ENCODE measurements around the gene ARVCF. TPM values are rescaled to one million over a fixed set of nuclear protein-coding genes. Genes with fewer than 3 reads are reported as not detected.

Gene ARVCF
- total RNA-seq, 1 experiment from 2014 or later, result 15.6 TPM

GRCh38 chr22:19994851-19995610, 21.6 kb downstream of the ARVCF start:
- ChIA-PET CTCF (no interaction called here), POLR2A (ENCODE audit: unreplicated experiment) (no interaction called here)
- H3K36me3 ChIP-seq (ENCODE audit: low read depth), result no peaks in the 10 kb centered on the region
- H3K27me3 ChIP-seq (ENCODE audit: insufficient read depth, low read depth), result no peaks in the 10 kb centered on the region
- no peaks in the 10 kb centered on the region for H3K79me2 ChIP-seq (ENCODE audit: low read depth)
- no peak overlapping the region for H3K4me2 ChIP-seq
- H3F3A ChIP-seq (ENCODE audit: insufficient read depth, low read depth), result no peaks in the 10 kb centered on the region
- H3K4me1 ChIP-seq (replicated peaks; ENCODE audit: insufficient read depth), result no peaks in the 10 kb centered on the region
- H3K27ac ChIP-seq, result no peak overlapping the region
- no TSS peak for BruUV-seq (replicated peaks)
- DNase-seq, result no peak
- H3K4me3 ChIP-seq, result no peak overlapping the region
- no peaks in the 10 kb centered on the region for H3K9me2 ChIP-seq (ENCODE audit: insufficient read depth)
- no peak for TF ChIP-seq EZH2 (IDR thresholded peaks at IDR 0.05; ENCODE audit: low read depth)
- TF ChIP-seq CTCF (conservative IDR thresholded peaks at IDR 0.05), result no peak
- H2AFZ ChIP-seq, result no peak overlapping the region
- no peaks in the 10 kb centered on the region for H4K20me1 ChIP-seq (ENCODE audit: insufficient read depth)
- no peaks in the 10 kb centered on the region for H3K9me3 ChIP-seq (ENCODE audit: insufficient read depth, low read depth)
- intact Hi-C loops (cut with micrococcal nuclease; ENCODE audit: unreplicated experiment), result no loop called here

GRCh38 chr22:19993926-19994325, 22.7 kb downstream of the ARVCF start:
- no peaks in the 10 kb centered on the region for H3K79me2 ChIP-seq (ENCODE audit: low read depth)
- H3K4me2 ChIP-seq, result no peak overlapping the region
- no peaks in the 10 kb centered on the region for H3F3A ChIP-seq (ENCODE audit: insufficient read depth, low read depth)
- intact Hi-C loops (cut with micrococcal nuclease; ENCODE audit: unreplicated experiment), result no loop called here
- no peak overlapping the region for H3K4me3 ChIP-seq
- no peaks in the 10 kb centered on the region for H3K9me2 ChIP-seq (ENCODE audit: insufficient read depth)
- TF ChIP-seq EZH2 (IDR thresholded peaks at IDR 0.05; ENCODE audit: low read depth), result no peak
- no peak for TF ChIP-seq CTCF (conservative IDR thresholded peaks at IDR 0.05)
- H3K27me3 ChIP-seq (ENCODE audit: insufficient read depth, low read depth), result no peaks in the 10 kb centered on the region
- H3K27ac ChIP-seq, result no peak overlapping the region
- no peaks in the 10 kb centered on the region for H3K4me1 ChIP-seq (replicated peaks; ENCODE audit: insufficient read depth)
- no peak overlapping the region for H2AFZ ChIP-seq
- no peaks in the 10 kb centered on the region for H4K20me1 ChIP-seq (ENCODE audit: insufficient read depth)
- H3K36me3 ChIP-seq (ENCODE audit: low read depth), result no peaks in the 10 kb centered on the region
- ChIA-PET CTCF (no interaction called here), POLR2A (ENCODE audit: unreplicated experiment) (no interaction called here)
- DNase-seq, result no peak
- no TSS peak for BruUV-seq (replicated peaks)
- H3K9me3 ChIP-seq (ENCODE audit: insufficient read depth, low read depth), result no peaks in the 10 kb centered on the region

GRCh38 chr22:19992921-19993355, 23.7 kb downstream of the ARVCF start:
- Histone ChIP-seq H3K79me2 (ENCODE audit: low read depth) (no peaks in the 10 kb centered on the region), H4K20me1 (ENCODE audit: insufficient read depth) (no peaks in the 10 kb centered on the region), H3K9me2 (ENCODE audit: insufficient read depth) (no peaks in the 10 kb centered on the region), H2AFZ (no peak overlapping the region), H3K4me1 (replicated peaks; ENCODE audit: insufficient read depth) (no peaks in the 10 kb centered on the region), H3K27me3 (ENCODE audit: insufficient read depth, low read depth) (no peaks in the 10 kb centered on the region), H3F3A (ENCODE audit: insufficient read depth, low read depth) (no peaks in the 10 kb centered on the region), H3K4me3 (no peak overlapping the region), H3K4me2 (no peak overlapping the region), H3K36me3 (ENCODE audit: low read depth) (no peaks in the 10 kb centered on the region), H3K9me3 (ENCODE audit: insufficient read depth, low read depth) (no peaks in the 10 kb centered on the region), H3K27ac (no peak overlapping the region)
- POLR2A ChIA-PET (ENCODE audit: unreplicated experiment), result no interaction called here
- CTCF ChIA-PET, result no interaction called here
- DNase-seq, result no peak
- intact Hi-C loops (cut with micrococcal nuclease; ENCODE audit: unreplicated experiment), result no loop called here
- TF ChIP-seq EZH2 (IDR thresholded peaks at IDR 0.05; ENCODE audit: low read depth) (no peak), CTCF (conservative IDR thresholded peaks at IDR 0.05) (no peak)
- BruUV-seq (replicated peaks), result no TSS peak
